ENCODE results near the gene CMKLR1. TPM values are rescaled to one million over a fixed set of nuclear protein-coding genes. Genes with fewer than 3 reads are reported as not detected.

Gene CMKLR1
- total RNA-seq, 3 donors from 2014 or later (not counting 1 experiment from before 2014, with no cell fraction given), result 40.7 to 99.1 (median 63.2) TPM

DNA sequence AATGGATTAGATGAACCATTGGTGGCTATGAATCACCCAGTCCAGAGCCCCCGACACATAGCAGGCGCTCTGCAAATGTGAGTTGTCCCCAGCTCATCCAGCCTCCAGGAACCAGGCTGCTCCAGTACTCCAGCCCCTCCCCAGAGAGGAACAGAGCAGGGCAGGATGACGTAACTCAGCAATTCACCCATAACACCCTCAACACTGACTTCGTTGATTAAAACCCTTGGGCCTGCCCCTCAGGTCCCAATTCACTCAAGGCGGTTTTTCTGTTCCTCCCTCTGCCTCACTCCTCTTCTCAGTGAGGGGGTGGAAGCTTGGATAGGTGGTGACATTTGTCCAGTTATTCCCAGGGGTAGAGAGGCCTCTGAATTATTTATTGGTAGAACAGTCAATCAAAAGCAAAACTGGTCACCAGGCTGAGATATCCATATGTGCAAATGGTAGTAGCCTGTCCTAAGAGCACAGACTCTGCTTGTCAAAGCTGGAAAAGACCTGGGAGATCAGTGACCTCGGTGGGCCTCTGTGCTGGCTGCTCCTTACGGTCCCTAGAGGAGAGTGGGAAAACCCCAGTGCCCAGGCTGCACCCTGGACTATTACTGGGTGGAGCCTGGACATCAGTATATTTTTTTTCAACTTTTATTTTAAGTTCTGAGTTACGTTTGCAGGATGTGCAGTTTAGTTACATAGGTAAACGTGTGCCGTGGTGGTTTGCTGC, 97.0 kb downstream of the CMKLR1 start:
- Mint-ChIP-seq H3K4me3 (no peak overlapping the region), H3K9me3 (peaks cover 0 to 4% of the 10 kb centered on the region in 2 donors), H3K4me1 (peaks cover 10 to 17% of the 10 kb centered on the region in 2 donors), H3K36me3 (no peaks in the 10 kb centered on the region), H3K27ac (no peak overlapping the region), H3K27me3 (ENCODE audit: low read depth in 2 of 2) (peaks cover 0 to 5% of the 10 kb centered on the region in 2 donors)
- DNase-seq, result no peak
- intact Hi-C loops (cut with micrococcal nuclease), result no loop called here
- H3K27ac ChIP-seq (ENCODE audit: low read length), result no peak overlapping the region
- H3K27me3 ChIP-seq (ENCODE audit: control insufficient read depth, insufficient read depth, low read length), result no peaks in the 10 kb centered on the region
- no peaks in the 10 kb centered on the region for H3K36me3 ChIP-seq (ENCODE audit: control insufficient read depth, insufficient read depth, low read length)
- 84% methylated on average over 10 of the region's 10 CpGs for WGBS (ENCODE audit: insufficient coverage)
- no peaks in the 10 kb centered on the region for H3K9me3 ChIP-seq (ENCODE audit: control insufficient read depth, insufficient read depth, low read length)
- peaks cover 7% of the 10 kb centered on the region for H3K4me1 ChIP-seq (ENCODE audit: control insufficient read depth, insufficient read depth, low read length)
- H3K4me3 ChIP-seq (ENCODE audit: low read length), result no peak overlapping the region
- no peak for ATAC-seq
- TF ChIP-seq, protein P1, sequence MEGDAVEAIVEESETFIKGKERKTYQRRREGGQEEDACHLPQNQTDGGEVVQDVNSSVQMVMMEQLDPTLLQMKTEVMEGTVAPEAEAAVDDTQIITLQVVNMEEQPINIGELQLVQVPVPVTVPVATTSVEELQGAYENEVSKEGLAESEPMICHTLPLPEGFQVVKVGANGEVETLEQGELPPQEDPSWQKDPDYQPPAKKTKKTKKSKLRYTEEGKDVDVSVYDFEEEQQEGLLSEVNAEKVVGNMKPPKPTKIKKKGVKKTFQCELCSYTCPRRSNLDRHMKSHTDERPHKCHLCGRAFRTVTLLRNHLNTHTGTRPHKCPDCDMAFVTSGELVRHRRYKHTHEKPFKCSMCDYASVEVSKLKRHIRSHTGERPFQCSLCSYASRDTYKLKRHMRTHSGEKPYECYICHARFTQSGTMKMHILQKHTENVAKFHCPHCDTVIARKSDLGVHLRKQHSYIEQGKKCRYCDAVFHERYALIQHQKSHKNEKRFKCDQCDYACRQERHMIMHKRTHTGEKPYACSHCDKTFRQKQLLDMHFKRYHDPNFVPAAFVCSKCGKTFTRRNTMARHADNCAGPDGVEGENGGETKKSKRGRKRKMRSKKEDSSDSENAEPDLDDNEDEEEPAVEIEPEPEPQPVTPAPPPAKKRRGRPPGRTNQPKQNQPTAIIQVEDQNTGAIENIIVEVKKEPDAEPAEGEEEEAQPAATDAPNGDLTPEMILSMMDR (IDR thresholded peaks at IDR 0.05), result no peak

DNA sequence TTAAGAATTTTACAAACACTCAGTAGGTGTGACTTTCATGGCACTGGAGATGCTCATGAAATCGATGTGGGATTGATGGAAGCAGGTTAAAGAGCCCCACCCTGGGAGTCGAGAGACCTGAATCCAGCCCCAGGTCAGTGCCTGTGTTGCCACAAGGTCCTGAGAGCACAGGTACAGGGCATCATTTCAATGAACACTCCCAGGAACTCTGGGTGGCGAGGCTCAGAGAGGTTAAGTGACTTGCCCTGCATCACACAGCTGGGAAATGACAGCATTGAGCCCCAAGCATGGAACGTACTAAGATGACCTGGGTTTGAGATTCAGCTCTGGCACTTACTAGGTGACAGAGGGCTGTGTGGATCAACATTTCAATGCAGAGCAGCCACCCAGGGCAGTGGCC, 98.2 kb downstream of the CMKLR1 start:
- no peak overlapping the region for H3K4me3 Mint-ChIP-seq
- H3K36me3 Mint-ChIP-seq, result no peaks in the 10 kb centered on the region
- Histone ChIP-seq H3K27me3 (ENCODE audit: control insufficient read depth, insufficient read depth, low read length) (no peaks in the 10 kb centered on the region), H3K27ac (ENCODE audit: low read length) (no peak overlapping the region), H3K9me3 (ENCODE audit: control insufficient read depth, insufficient read depth, low read length) (no peaks in the 10 kb centered on the region), H3K4me1 (ENCODE audit: control insufficient read depth, insufficient read depth, low read length) (peaks cover 7% of the 10 kb centered on the region), H3K4me3 (ENCODE audit: low read length) (no peak overlapping the region), H3K36me3 (ENCODE audit: control insufficient read depth, insufficient read depth, low read length) (no peaks in the 10 kb centered on the region)
- peaks cover 10 to 17% of the 10 kb centered on the region in 2 donors for H3K4me1 Mint-ChIP-seq
- TF ChIP-seq, protein P1 (IDR thresholded peaks at IDR 0.05), result no peak
- 85% methylated on average over 4 of the region's 4 CpGs for WGBS (ENCODE audit: insufficient coverage)
- peaks cover 0 to 5% of the 10 kb centered on the region in 2 donors for H3K27me3 Mint-ChIP-seq (ENCODE audit: low read depth in 2 of 2)
- peaks cover 0 to 4% of the 10 kb centered on the region in 2 donors for H3K9me3 Mint-ChIP-seq
- H3K27ac Mint-ChIP-seq, result no peak overlapping the region
- no peak for ATAC-seq
- intact Hi-C loops (cut with micrococcal nuclease), result no loop called here
- no peak for DNase-seq

DNA sequence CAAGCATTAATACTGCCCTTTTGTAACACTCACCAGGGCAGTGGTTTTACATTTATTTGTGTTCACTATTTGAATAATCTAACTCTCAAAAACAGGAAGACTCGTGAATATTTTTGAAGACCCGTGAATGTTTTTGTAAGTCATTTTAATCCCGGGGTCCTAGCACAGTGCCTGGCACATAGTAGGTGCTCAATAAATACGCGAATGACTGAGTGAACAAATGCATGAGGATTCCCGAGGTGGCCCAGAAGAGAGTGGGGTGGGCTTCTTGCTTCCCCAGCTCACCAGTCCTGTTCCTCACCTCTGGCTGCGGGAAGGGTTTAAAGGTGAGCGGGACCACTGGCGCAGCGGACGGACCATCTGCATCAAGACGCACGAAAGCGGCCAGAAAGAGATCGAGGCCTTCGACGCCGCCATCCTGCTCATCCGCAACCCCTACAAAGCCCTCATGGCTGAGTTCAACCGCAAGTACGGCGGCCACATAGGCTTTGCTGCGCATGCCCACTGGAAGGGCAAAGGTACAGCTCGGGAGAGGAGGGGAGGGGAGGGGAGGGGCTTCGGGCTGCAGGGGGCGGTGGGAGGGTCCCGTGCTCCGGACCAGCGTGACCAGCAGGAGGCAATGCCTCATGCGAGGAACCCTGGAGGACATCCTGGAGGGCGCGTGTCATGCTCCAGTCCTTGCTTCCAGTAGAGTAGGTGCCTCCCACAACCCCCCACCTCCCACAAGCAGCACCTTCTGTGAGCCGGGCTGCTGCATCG, 98.9 kb downstream of the CMKLR1 start:
- no peaks in the 10 kb centered on the region for H3K36me3 Mint-ChIP-seq
- ATAC-seq (no peak), DNase-seq (no peak)
- H3K4me3 Mint-ChIP-seq, result no peak overlapping the region
- no peaks in the 10 kb centered on the region for H3K36me3 ChIP-seq (ENCODE audit: control insufficient read depth, insufficient read depth, low read length)
- no peaks in the 10 kb centered on the region for H3K9me3 ChIP-seq (ENCODE audit: control insufficient read depth, insufficient read depth, low read length)
- TF ChIP-seq, protein P1 (IDR thresholded peaks at IDR 0.05), result no peak
- H3K4me3 ChIP-seq (ENCODE audit: low read length), result no peak overlapping the region
- peaks cover 0 to 4% of the 10 kb centered on the region in 2 donors for H3K9me3 Mint-ChIP-seq
- 60% methylated on average over 32 of the region's 34 CpGs for WGBS (ENCODE audit: insufficient coverage)
- H3K4me1 ChIP-seq (ENCODE audit: control insufficient read depth, insufficient read depth, low read length), result peaks cover 7% of the 10 kb centered on the region
- intact Hi-C loops (cut with micrococcal nuclease), result no loop called here
- no peak overlapping the region for H3K27ac ChIP-seq (ENCODE audit: low read length)
- no peaks in the 10 kb centered on the region for H3K27me3 ChIP-seq (ENCODE audit: control insufficient read depth, insufficient read depth, low read length)
- peaks cover 10 to 17% of the 10 kb centered on the region in 2 donors for H3K4me1 Mint-ChIP-seq
- peaks cover 0 to 5% of the 10 kb centered on the region in 2 donors for H3K27me3 Mint-ChIP-seq (ENCODE audit: low read depth in 2 of 2)
- no peak overlapping the region for H3K27ac Mint-ChIP-seq
